HEK293 (cell line): ENCODE measurements around the gene MRPS9.
A peak's percentile ranks its signal among the peaks of the same experiment; 100 is the strongest.

Source experiments
- CTCF ChIA-PET: fragments of 350-600 bp; formaldehyde crosslinking; extraction: SDS; loops from one replicate; lab custom pipeline; 2021; ENCODE audit warnings: antibody characterized with exemption; lab: Yijun Ruan, JAX
- POLR2A ChIA-PET: fragments of 300-600 bp; formaldehyde crosslinking; extraction: SDS; loops from one replicate; lab custom pipeline; 2020; ENCODE audit warnings: antibody characterized with exemption, inconsistent platforms; lab: Yijun Ruan, JAX
- H3K27ac ChIP-seq: fragments of 200-500 bp; sonication (Bioruptor generic); 2 replicates; pipeline ENCODE4 v1.5.1; 2014; ENCODE audit warnings: low read depth, low read length, control low read depth, inconsistent platforms; ENCODE audit errors: extremely low read depth
- H3K36me3 ChIP-seq, 2 experiments: fragments of 200-500 bp in 1 of 2; sonication (Bioruptor generic) in 1 of 2; 1 replicate in 1 of 2; 2 replicates in 1 of 2; pipeline ENCODE4 v1.5.1; 2014 to 2017; ENCODE audit warnings: inconsistent platforms in 2 of 2, low read length in 2 of 2; ENCODE audit not compliant: control insufficient read depth in 2 of 2, insufficient read depth in 1 of 2
- H3K4me1 ChIP-seq: fragments of 200-500 bp; sonication (Bioruptor generic); 2 replicates; pipeline ENCODE4 v1.5.1; 2014; ENCODE audit warnings: mild to moderate bottlenecking, low read length, inconsistent platforms; ENCODE audit not compliant: control insufficient read depth, insufficient read depth
- H3K4me3 ChIP-seq: 2 replicates; pipeline ENCODE4 v1.5.1; 2011; ENCODE audit warnings: low read depth, mild to moderate bottlenecking, control low read depth, low read length, moderate library complexity
- H3K9me3 ChIP-seq: fragments of 200-500 bp; sonication (Bioruptor generic); 2 replicates; pipeline ENCODE4 v1.5.1; 2014; ENCODE audit warnings: low read depth, low read length, inconsistent platforms; ENCODE audit not compliant: control insufficient read depth, insufficient read depth
- CTCF ChIP-seq: fragments of 450-650 bp; formaldehyde crosslinking; IDR thresholded peaks from 2 replicates; pipeline ENCODE4 v1.5.1; 2016; ENCODE audit warnings: missing biosample characterization, missing genetic modification characterization
- EGR2 ChIP-seq: fragments of 450-650 bp; formaldehyde crosslinking; IDR thresholded peaks from 2 replicates; pipeline ENCODE4 v1.5.1; 2016; ENCODE audit warnings: low read depth, missing biosample characterization, missing genetic modification characterization
- GLIS1 ChIP-seq: fragments of 450-650 bp; formaldehyde crosslinking; IDR thresholded peaks from 2 replicates; pipeline ENCODE4 v1.5.1; 2016; ENCODE audit warnings: missing biosample characterization, missing genetic modification characterization
- GLIS2 ChIP-seq: fragments of 450-650 bp; formaldehyde crosslinking; IDR thresholded peaks from 2 replicates; pipeline ENCODE4 v1.5.1; 2016; ENCODE audit warnings: missing biosample characterization, missing genetic modification characterization
- KLF8 ChIP-seq: fragments of 450-650 bp; formaldehyde crosslinking; IDR thresholded peaks from 2 replicates; pipeline ENCODE4 v1.5.1; 2016; ENCODE audit warnings: missing biosample characterization, missing genetic modification characterization
- SP2 ChIP-seq: fragments of 450-650 bp; formaldehyde crosslinking; IDR thresholded peaks from 2 replicates; pipeline ENCODE4 v1.5.1; 2016; ENCODE audit warnings: missing biosample characterization, missing genetic modification characterization
- SP3 ChIP-seq: fragments of 450-650 bp; formaldehyde crosslinking; IDR thresholded peaks from 2 replicates; pipeline ENCODE4 v1.5.1; 2016; ENCODE audit warnings: missing biosample characterization, missing genetic modification characterization
- ZNF10 ChIP-seq: fragments of 450-650 bp; formaldehyde crosslinking; IDR thresholded peaks from 2 replicates; pipeline ENCODE4 v1.5.1; 2017; ENCODE audit warnings: missing biosample characterization, missing genetic modification characterization
- ZNF140 ChIP-seq: fragments of 450-650 bp; formaldehyde crosslinking; IDR thresholded peaks from 2 replicates; pipeline ENCODE4 v1.5.1; 2016; ENCODE audit warnings: missing biosample characterization, missing genetic modification characterization
- ZNF184 ChIP-seq: fragments of 450-650 bp; IDR thresholded peaks from 2 replicates; pipeline ENCODE4 v1.5.1; 2018; ENCODE audit warnings: missing biosample characterization, mild to moderate bottlenecking, missing genetic modification characterization
- ZNF239 ChIP-seq: fragments of 450-650 bp; formaldehyde crosslinking; IDR thresholded peaks from 2 replicates; pipeline ENCODE4 v1.5.1; 2016; ENCODE audit warnings: missing biosample characterization, missing genetic modification characterization
- ZNF335 ChIP-seq: fragments of 450-650 bp; formaldehyde crosslinking; conservative IDR thresholded peaks from 2 replicates; pipeline ENCODE4 v1.5.1; 2016; ENCODE audit warnings: missing biosample characterization, missing genetic modification characterization
- ZNF350 ChIP-seq: fragments of 450-650 bp; formaldehyde crosslinking; IDR thresholded peaks from 2 replicates; pipeline ENCODE4 v1.5.0; 2017; ENCODE audit warnings: missing biosample characterization, mild to moderate bottlenecking, missing genetic modification characterization
- ZNF354C ChIP-seq: fragments of 450-650 bp; formaldehyde crosslinking; IDR thresholded peaks from 2 replicates; pipeline ENCODE4 v1.5.1; 2016; ENCODE audit warnings: missing biosample characterization, missing genetic modification characterization, low read depth, borderline replicate concordance
- ZNF366 ChIP-seq: fragments of 450-650 bp; formaldehyde crosslinking; conservative IDR thresholded peaks from 2 replicates; pipeline ENCODE4 v1.5.1; 2016; ENCODE audit warnings: missing biosample characterization, missing genetic modification characterization
- ZNF423 ChIP-seq: fragments of 450-650 bp; formaldehyde crosslinking; IDR thresholded peaks from 2 replicates; pipeline ENCODE4 v1.5.1; 2016; ENCODE audit warnings: missing biosample characterization, missing genetic modification characterization
- ZNF561 ChIP-seq: fragments of 450-650 bp; IDR thresholded peaks from 2 replicates; pipeline ENCODE4 v1.5.1; 2018; ENCODE audit warnings: missing biosample characterization, missing genetic modification characterization, borderline replicate concordance
- ZNF707 ChIP-seq: fragments of 450-650 bp; formaldehyde crosslinking; IDR thresholded peaks from 2 replicates; pipeline ENCODE4 v1.5.1; 2016; ENCODE audit warnings: missing biosample characterization, missing genetic modification characterization
- TF ChIP-seq, protein P1 (sequence below): fragments of 450-650 bp; formaldehyde crosslinking; IDR thresholded peaks from 2 replicates; pipeline ENCODE4 v1.5.1; 2017; ENCODE audit warnings: missing biosample characterization, missing genetic modification characterization
- TF ChIP-seq, protein P2 (sequence below): fragments of 450-650 bp; formaldehyde crosslinking; IDR thresholded peaks from 2 replicates; pipeline ENCODE4 v1.5.1; 2016; ENCODE audit warnings: missing biosample characterization, missing genetic modification characterization
- TF ChIP-seq, protein P3 (sequence below): fragments of 450-650 bp; IDR thresholded peaks from 2 replicates; pipeline ENCODE4 v1.5.1; 2018; ENCODE audit warnings: missing biosample characterization, missing genetic modification characterization

The MRPS9 gene

DNA sequence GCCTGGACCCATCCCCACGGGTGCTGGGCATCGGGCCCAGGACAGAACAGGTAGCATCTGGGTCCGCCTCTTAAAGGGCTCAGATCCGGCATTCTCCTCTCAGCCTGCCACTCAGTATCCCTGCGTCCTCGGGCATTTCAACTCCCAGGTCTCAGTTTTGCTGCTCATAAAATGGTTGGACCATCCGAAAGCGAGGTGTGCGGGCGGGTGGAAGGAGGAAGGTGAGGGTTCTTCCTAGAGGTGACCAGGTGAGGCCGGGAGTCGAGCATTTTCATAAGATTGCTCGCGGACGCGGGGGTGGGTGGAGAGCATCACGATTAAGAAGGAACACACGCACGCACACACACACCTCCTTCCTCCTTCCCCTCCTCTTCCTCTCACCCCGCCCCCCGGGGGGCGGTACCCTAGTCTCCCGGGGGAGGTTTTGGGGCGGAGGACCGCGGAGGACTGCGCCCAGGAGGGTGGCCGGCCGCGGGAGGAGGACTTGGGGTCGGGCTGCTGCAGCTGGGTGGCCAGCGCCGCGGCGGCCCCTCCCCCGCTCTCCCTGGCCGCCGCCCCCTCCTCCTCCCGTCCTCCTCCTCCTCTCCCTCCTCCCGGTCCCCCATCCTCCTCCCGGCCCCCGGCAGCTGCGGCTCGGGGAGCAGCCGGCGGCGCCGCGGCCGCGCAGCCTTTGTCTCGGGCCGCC, 105.7 kb downstream of the MRPS9 start (continued):
- TF ChIP-seq ZNF366 (tag by site-specific recombination) (peak; percentile 49; the same call in 1 of the 2 replicates), KLF8 (tag by site-specific recombination) (0 out of 2 replicates have a peak, but pooled peaks have one; percentile 29), EGR2 (tag by site-specific recombination) (peak; percentile 60), GLIS1 (tag by site-specific recombination) (peak; percentile 47; the same call in 1 of the 2 replicates), ZNF140 (tag by site-specific recombination) (no peak), ZNF423 (tag by site-specific recombination) (peak; percentile 32; the same call in 1 of the 2 replicates), SP3 (tag by site-specific recombination) (peak; percentile 96), GLIS2 (tag by site-specific recombination) (peak; percentile 67), SP2 (tag by site-specific recombination) (peak; percentile 79)
- TF ChIP-seq, protein P1, sequence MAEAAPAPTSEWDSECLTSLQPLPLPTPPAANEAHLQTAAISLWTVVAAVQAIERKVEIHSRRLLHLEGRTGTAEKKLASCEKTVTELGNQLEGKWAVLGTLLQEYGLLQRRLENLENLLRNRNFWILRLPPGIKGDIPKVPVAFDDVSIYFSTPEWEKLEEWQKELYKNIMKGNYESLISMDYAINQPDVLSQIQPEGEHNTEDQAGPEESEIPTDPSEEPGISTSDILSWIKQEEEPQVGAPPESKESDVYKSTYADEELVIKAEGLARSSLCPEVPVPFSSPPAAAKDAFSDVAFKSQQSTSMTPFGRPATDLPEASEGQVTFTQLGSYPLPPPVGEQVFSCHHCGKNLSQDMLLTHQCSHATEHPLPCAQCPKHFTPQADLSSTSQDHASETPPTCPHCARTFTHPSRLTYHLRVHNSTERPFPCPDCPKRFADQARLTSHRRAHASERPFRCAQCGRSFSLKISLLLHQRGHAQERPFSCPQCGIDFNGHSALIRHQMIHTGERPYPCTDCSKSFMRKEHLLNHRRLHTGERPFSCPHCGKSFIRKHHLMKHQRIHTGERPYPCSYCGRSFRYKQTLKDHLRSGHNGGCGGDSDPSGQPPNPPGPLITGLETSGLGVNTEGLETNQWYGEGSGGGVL (tag by site-specific recombination), result peak; percentile 43; the same call in 1 of the 2 replicates
- TF ChIP-seq, protein P2, sequence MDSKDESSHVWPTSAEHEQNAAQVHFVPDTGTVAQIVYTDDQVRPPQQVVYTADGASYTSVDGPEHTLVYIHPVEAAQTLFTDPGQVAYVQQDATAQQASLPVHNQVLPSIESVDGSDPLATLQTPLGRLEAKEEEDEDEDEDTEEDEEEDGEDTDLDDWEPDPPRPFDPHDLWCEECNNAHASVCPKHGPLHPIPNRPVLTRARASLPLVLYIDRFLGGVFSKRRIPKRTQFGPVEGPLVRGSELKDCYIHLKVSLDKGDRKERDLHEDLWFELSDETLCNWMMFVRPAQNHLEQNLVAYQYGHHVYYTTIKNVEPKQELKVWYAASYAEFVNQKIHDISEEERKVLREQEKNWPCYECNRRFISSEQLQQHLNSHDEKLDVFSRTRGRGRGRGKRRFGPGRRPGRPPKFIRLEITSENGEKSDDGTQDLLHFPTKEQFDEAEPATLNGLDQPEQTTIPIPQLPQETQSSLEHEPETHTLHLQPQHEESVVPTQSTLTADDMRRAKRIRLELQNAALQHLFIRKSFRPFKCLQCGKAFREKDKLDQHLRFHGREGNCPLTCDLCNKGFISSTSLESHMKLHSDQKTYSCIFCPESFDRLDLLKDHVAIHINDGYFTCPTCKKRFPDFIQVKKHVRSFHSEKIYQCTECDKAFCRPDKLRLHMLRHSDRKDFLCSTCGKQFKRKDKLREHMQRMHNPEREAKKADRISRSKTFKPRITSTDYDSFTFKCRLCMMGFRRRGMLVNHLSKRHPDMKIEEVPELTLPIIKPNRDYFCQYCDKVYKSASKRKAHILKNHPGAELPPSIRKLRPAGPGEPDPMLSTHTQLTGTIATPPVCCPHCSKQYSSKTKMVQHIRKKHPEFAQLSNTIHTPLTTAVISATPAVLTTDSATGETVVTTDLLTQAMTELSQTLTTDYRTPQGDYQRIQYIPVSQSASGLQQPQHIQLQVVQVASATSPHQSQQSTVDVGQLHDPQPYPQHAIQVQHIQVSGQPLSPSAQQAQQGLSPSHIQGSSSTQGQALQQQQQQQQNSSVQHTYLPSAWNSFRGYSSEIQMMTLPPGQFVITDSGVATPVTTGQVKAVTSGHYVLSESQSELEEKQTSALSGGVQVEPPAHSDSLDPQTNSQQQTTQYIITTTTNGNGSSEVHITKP (tag by site-specific recombination), result peak; percentile 69

DNA sequence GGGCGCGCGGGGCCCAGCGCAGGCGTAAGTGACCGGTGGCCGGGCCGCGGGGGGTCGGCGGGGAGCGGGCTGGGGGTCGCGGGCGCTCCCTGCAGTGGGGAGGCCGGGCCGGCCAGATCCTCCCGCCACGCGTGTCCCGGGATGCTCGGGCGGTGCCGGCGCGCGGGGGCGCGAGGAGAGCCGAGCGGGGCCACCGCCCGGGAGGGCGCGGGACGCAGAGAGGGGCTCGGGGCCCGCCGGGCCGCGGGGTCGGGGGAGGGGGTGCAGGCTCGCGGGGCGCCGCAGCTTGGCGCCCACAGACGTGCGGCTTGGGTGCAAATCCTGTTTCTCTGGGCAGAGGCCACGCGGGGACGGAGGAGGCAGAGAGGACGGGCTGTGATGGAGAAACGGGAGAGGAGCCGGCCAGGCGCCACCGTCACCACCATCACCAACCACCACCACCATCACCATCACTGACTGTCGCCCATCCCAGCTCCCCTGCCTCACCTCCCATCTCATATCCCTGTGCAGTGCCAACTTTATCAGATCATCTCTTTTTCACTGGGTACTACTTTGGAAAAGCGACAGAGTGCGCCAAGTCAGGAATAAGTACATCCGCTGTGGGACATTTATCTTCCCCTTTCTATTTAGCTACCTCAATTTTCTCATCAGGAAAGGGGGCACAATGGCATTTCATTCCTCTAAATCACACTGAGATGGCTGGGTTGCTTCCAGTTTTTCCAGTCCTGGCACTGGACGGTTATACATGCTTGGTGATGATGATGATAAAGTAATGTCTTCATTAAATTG, 106.5 kb downstream of the MRPS9 start:
- Histone ChIP-seq H3K9me3 (no peaks in the 10 kb centered on the region), H3K36me3 (no peaks in the 10 kb centered on the region), H3K4me3 (peak overlapping the region; percentile 39), H3K4me1 (peaks cover 4% of the 10 kb centered on the region), H3K27ac (no peak overlapping the region; the same call in 1 of the 2 replicates)
- POLR2A ChIA-PET, result no interaction called here
- TF ChIP-seq ZNF350 (tag by site-specific recombination) (no peak), ZNF561 (no peak), ZNF184 (tag by site-specific recombination) (no peak), CTCF (tag by site-specific recombination) (peak; percentile 27; the same call in 1 of the 2 replicates), ZNF354C (tag by site-specific recombination) (no peak), ZNF10 (tag by site-specific recombination) (0 out of 2 replicates have a peak, but pooled peaks have one; percentile 26), ZNF239 (no peak), ZNF707 (no peak), ZNF335 (tag by site-specific recombination) (0 out of 2 replicates have a peak, but pooled peaks have one; percentile 15)
- TF ChIP-seq, protein P3, sequence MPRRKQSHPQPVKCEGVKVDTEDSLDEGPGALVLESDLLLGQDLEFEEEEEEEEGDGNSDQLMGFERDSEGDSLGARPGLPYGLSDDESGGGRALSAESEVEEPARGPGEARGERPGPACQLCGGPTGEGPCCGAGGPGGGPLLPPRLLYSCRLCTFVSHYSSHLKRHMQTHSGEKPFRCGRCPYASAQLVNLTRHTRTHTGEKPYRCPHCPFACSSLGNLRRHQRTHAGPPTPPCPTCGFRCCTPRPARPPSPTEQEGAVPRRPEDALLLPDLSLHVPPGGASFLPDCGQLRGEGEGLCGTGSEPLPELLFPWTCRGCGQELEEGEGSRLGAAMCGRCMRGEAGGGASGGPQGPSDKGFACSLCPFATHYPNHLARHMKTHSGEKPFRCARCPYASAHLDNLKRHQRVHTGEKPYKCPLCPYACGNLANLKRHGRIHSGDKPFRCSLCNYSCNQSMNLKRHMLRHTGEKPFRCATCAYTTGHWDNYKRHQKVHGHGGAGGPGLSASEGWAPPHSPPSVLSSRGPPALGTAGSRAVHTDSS (tag by site-specific recombination), result 0 out of 2 replicates have a peak, but pooled peaks have one; percentile 6
- CTCF ChIA-PET, result interaction anchor here (1.4 to 1.9 kb wide), 3 partner anchors 28 to 30 kb away, joined by 4 to 8 read pairs (median 7); no protein-coding TSS in a partner anchor
